ENCODE results near the gene AAR2. TPM values are rescaled to one million over a fixed set of nuclear protein-coding genes. Genes with fewer than 3 reads are reported as not detected.

Gene AAR2
- polyA plus RNA-seq, 1 experiment, result 54.4 TPM

- peaks cover 1% of the 10 kb centered on the region; the same call in 1 of the 2 replicates for H3K36me3 ChIP-seq (ENCODE audit: control insufficient read depth, insufficient read depth, low read length)
- TF ChIP-seq CTCF (IDR thresholded peaks at IDR 0.05; ENCODE audit: insufficient read depth, low read depth, low read length), result no peak
- ChIA-PET CTCF (interaction anchor here (1.0 to 1.8 kb wide), 2 partner anchors 11 to 234 kb away, joined by 3 to 4 read pairs; no protein-coding TSS in a partner anchor), POLR2A (no interaction called here)
- no peaks in the 10 kb centered on the region for H3K27me3 ChIP-seq (ENCODE audit: control insufficient read depth, insufficient read depth, low read length)
- no peak for DNase-seq (ENCODE audit: low read depth)
- no peak overlapping the region for H3K4me3 ChIP-seq (ENCODE audit: low read depth, low read length)
Measured at GRCh38 chr20:36205026-36205425, 31.3 kb upstream of the AAR2 start.

- H3K4me3 ChIP-seq (ENCODE audit: low read depth, low read length), result no peak overlapping the region
- ChIA-PET CTCF (interaction anchor here (1.3 to 1.8 kb wide), 2 partner anchors 10 to 233 kb away, joined by 4 to 6 read pairs; no protein-coding TSS in a partner anchor), POLR2A (no interaction called here)
- no peak for DNase-seq (ENCODE audit: low read depth)
- no peaks in the 10 kb centered on the region for H3K27me3 ChIP-seq (ENCODE audit: control insufficient read depth, insufficient read depth, low read length)
- peaks cover 1% of the 10 kb centered on the region; the same call in 1 of the 2 replicates for H3K36me3 ChIP-seq (ENCODE audit: control insufficient read depth, insufficient read depth, low read length)
- no peak for TF ChIP-seq CTCF (IDR thresholded peaks at IDR 0.05; ENCODE audit: insufficient read depth, low read depth, low read length)
Measured at GRCh38 chr20:36206068-36206467, 30.2 kb upstream of the AAR2 start.

GRCh38 chr20:36206641-36207040, 29.6 kb upstream of the AAR2 start:
- no peak for TF ChIP-seq CTCF (IDR thresholded peaks at IDR 0.05; ENCODE audit: insufficient read depth, low read depth, low read length)
- POLR2A ChIA-PET, result no interaction called here

GRCh38 chr20:36207602-36208001, 28.7 kb upstream of the AAR2 start:
- no peak overlapping the region for H3K4me3 ChIP-seq (ENCODE audit: low read depth, low read length)
- no peaks in the 10 kb centered on the region for H3K27me3 ChIP-seq (ENCODE audit: control insufficient read depth, insufficient read depth, low read length)
- no peak for DNase-seq (ENCODE audit: low read depth)
- POLR2A ChIA-PET, result no interaction called here
- TF ChIP-seq CTCF (IDR thresholded peaks at IDR 0.05; ENCODE audit: insufficient read depth, low read depth, low read length), result no peak
- H3K36me3 ChIP-seq (ENCODE audit: control insufficient read depth, insufficient read depth, low read length), result peaks cover 1% of the 10 kb centered on the region; the same call in 1 of the 2 replicates
- CTCF ChIA-PET, result interaction anchor here (0.7 to 5.9 kb wide), 3 partner anchors 9 to 231 kb away, joined by 3 to 34 read pairs (median 3); no protein-coding TSS in a partner anchor

More at GRCh38 chr20:36206641-36207040, 29.6 kb upstream of the AAR2 start:
- CTCF ChIA-PET, result interaction anchor here (1.3 to 5.9 kb wide), 4 partner anchors 8 to 233 kb away, joined by 3 to 34 read pairs (median 5); no protein-coding TSS in a partner anchor
- H3K27me3 ChIP-seq (ENCODE audit: control insufficient read depth, insufficient read depth, low read length), result no peaks in the 10 kb centered on the region
- H3K4me3 ChIP-seq (ENCODE audit: low read depth, low read length), result no peak overlapping the region
- peaks cover 1% of the 10 kb centered on the region; the same call in 1 of the 2 replicates for H3K36me3 ChIP-seq (ENCODE audit: control insufficient read depth, insufficient read depth, low read length)
- DNase-seq (ENCODE audit: low read depth), result no peak

- TF ChIP-seq CTCF (IDR thresholded peaks at IDR 0.05; ENCODE audit: insufficient read depth, low read depth, low read length), result no peak
Measured at GRCh38 chr20:36208257-36208656, 28.0 kb upstream of the AAR2 start.

More at GRCh38 chr20:36208257-36208656, 28.0 kb upstream of the AAR2 start:
- H3K27me3 ChIP-seq (ENCODE audit: control insufficient read depth, insufficient read depth, low read length), result no peaks in the 10 kb centered on the region
- CTCF ChIA-PET, result interaction anchor here (0.7 to 5.9 kb wide), 3 partner anchors 10 to 231 kb away, joined by 3 to 34 read pairs (median 3); no protein-coding TSS in a partner anchor
- H3K36me3 ChIP-seq (ENCODE audit: control insufficient read depth, insufficient read depth, low read length), result peaks cover 1% of the 10 kb centered on the region; the same call in 1 of the 2 replicates
- POLR2A ChIA-PET, result no interaction called here
- DNase-seq (ENCODE audit: low read depth), result no peak
- H3K4me3 ChIP-seq (ENCODE audit: low read depth, low read length), result no peak overlapping the region

Data from BJ (cell line).